DOHH2 (cell line): ENCODE data around the gene EGR1.

Experiments
- CTCF ChIP-seq: fragments of 200-600 bp; sonication (generic); IDR thresholded peaks from one replicate; pipeline ENCODE4 v1.5.1; 2014; ENCODE audit warnings: antibody characterized with exemption, mild to moderate bottlenecking, low read depth, low read length; ENCODE audit not compliant: poor library complexity, severe bottlenecking
- EZH2phosphoT487 ChIP-seq: fragments of 200-600 bp; sonication (generic); IDR thresholded peaks from 2 replicates; pipeline ENCODE4 v1.6.1; 2017; ENCODE audit warnings: borderline replicate concordance, mild to moderate bottlenecking, antibody characterized with exemption, low read length, moderate library complexity, mixed read lengths

- TF ChIP-seq CTCF (no peak), EZH2phosphoT487 (no peak)
Measured at GRCh38 chr5:138466900-138467710, 1.8 kb downstream of the EGR1 start.
